ENCODE measurements around the gene TBC1D30.
"Not testable (repeated sequence)": the region's sequence is repeated elsewhere in the genome, so short reads cannot be mapped to it uniquely, and the experiment has no call there.

The TBC1D30 gene

DNA sequence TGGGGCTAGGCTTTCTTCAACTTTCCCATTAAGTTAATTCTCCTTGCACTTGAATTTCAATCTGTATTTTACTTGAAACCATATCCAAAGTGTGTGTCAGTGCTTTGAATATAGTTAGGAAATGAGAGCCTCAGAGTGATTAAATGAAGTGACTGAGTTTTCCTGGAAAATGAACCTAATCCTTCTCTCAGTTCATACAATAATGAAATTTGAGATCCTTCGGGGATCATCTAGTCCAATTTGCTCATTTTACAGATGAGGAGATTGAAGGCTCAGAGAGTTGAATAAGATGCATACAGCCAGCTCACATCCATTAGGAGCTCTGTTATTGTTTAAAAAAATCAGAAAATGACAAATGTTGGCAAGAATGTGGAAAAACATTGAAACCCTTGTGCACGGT, 18.3 kb upstream of the TBC1D30 start:
- no peak for DNase-seq (ENCODE audit: low read depth)

DNA sequence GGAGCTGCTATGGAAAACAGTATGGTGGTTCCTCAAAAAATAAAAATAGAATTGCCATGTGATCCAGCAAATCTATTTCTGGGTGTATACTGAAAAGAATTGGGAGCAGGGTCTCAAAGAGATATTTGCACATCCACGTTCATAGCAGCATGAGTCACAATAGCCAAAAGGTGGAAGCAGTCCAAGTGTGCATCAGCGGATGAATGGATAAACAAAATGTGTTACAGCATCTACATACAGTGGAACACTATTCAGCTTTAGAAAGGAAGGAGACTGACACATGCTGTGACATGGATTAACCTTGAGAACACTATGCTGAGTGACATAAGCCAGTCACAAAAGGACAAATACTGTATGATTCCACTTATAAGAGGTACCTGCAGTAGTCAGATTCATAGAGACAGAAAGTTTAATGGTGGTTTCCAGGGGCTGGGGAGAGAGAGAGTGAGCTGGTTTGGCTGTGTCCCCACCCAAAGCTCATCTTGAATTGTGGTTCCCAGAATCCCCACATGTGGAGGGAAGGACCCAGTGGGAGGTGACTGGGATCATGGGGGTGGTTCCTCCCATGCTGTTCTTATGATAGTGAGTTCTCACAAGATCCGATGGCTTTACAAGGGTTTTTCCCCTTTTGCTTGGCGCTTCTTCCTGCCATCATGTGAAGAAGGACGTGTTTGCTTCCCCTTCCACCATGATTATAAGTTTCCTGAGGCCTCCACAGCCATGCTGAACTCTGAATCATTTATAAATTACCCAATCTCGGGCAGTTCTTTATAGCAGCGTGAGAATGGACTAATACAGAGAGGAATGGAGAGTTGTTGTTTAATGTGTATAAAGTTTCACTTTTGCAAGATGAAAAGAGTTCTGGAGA, 17.6 kb upstream of the TBC1D30 start:
- no peak for DNase-seq (ENCODE audit: low read depth)

DNA sequence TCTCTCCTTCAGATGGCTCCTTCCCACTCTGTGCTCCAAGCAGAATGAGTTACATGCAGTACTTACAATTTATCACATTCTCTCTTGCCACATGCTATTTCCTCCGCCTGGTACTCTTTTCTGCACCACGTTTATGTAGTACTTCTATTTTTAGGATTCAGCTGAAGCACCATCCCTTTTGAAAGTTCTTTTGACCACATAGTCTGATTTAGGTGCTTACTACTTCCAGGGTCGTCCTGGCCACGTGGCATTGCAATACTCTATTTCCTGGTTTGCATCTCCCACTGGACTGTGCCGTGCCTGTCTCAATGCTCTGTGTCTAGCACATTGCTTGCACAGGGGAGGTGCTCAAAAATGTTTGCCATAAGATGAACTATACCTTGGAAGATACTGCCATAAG, 16.3 kb upstream of the TBC1D30 start:
- DNase-seq (ENCODE audit: low read depth) = no peak

DNA sequence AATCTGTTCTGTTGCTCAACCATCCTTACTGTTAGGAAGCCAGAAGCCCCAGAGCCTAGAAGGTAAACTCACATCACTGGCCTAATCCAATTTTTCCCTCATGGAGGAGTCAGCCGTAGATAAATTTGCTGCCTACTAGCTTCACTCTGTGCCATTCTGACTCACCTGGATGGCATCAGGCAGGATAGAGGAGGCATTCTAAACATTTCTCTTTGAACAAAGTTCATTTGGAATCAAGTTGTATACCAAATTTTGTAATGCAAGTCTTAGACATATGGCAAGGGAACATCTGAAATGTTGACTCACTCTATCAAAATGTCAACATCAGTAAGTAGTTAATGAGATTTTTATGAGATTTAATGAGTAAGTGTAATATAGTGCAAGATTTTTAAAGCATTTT, 13.6 kb upstream of the TBC1D30 start:
- DNase-seq (ENCODE audit: low read depth) = no peak

DNA sequence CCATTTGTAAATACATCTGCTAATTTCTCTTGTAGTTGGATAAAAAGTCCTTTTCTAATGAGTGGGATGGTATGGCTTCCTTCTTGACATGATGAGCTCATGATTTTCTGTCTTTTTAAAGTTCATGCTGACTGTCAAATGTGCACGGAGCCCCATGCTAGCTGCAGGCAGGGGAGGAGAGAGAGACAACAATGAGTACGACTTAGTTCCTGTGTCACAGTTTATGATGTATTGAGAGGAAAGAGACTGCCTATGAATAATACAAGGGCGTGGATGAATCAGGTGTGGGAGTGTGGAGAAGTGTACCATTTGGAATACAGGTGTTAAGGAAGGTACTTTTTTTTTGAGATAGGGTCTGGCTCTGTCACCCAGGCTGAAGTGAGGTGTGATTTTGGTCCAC, 10.7 kb upstream of the TBC1D30 start:
- no peak for DNase-seq (ENCODE audit: low read depth)

DNA sequence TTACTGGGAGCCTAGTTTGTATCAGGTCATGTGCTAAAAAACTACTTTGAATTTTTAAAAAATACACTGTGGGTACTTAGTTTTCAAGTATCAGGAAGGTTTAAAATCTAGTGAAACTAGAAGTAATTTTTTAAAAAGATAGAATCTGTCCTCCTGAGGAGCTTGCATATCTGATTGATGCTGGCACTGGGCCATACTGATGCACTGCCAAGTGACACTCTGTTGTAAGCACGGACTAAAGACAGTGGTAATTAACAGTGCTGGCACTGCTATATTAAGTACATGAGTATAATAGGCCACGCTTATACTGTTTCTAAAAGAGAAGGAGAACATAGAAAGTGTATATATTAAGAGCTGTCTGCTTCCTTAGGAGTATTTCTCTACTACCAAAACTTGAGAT, 10.0 kb upstream of the TBC1D30 start:
- no peak for DNase-seq (ENCODE audit: low read depth)

DNA sequence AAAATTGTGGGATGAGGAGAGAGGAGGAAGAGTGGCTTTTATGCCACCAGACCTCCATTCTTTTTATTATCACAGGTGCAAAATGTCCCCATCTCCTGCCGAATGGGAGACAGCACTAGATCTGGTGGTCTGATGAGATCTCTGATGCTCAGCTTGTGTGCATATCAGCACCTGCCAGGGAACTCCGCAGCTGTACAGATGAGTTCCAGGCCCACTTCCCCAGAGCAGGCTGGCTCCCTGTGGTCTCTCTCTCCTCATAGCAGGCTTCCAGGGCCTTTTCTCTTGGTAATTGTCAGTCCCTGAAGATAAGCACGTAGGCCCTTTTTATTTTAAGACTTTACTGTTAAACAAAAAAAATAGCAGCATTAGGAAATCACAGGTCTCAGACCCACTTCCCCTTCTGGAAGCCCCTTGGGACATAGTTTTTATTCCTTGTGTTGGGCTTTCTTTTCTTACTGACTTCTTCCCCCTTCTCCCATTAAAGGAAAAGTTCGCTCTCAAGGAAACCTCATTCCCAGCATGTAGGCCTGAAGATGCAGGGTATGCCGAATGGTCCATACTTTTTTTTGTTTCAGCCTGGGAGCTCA, 4.5 kb upstream of the TBC1D30 start:
- DNase-seq (ENCODE audit: low read depth) = no peak

DNA sequence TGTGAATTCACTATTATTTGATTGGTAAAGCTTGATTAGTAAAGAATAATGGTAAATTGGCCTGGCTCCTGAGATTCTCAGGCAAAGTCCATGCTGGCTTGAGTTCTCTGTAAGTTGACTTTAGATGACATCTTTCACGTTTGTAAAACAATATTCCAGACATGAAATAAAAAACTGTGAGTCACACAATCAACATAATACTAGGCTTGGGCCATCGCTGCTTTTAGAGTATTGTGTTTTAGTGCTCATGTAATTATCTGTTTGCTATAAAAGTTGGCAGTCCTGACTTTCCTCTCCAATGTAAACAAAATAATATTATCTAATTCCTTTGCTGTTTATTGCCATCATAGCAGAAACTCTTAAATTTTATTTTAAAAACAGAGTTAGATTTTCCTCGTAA, 3.9 kb upstream of the TBC1D30 start:
- DNase-seq (ENCODE audit: low read depth) = no peak

DNA sequence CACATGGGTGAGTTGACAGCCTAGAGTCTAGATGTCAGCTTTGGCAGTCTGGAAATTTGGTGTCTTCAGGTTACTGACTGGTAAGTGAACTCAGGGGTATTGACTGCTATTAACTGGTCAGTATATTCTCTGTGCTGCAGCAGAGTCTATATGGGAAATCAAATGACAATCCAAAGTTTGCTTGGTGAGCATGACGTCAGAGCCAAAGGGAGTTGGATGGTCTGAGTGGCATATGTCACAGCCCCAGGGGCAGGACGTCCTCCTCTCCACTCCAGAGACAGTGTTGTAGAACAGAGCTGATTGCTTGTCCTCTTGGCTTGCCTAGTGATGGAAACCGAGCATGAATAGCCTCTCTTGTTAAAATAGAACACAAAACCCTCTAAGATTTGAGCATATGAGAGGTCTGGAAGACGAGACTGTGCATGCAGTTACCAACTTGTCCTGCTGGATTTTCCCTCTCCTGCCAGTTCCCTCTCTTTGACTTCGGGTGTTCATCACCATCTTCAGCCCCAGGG, 3.3 kb upstream of the TBC1D30 start:
- no peak for DNase-seq (ENCODE audit: low read depth)

DNA sequence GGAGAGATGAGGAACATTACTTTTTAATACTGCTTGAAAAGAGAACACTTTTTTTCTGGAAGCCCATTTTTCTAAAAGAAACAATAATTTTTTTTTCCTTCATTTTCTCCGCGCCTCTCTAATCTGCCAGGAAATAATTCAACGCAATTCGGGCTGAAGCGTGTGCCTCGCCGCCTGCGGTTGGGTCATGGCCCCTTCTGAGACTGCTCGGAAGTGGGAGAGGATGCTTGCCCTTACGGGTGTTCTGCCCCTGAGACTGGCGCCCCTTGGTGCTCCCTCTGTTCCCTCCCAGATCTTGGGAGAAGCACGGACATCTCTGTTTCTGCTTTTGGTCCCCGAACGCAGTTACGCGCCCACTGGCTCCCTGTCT, 332 bp upstream of the TBC1D30 start:
- no peak for DNase-seq (ENCODE audit: low read depth)

DNA sequence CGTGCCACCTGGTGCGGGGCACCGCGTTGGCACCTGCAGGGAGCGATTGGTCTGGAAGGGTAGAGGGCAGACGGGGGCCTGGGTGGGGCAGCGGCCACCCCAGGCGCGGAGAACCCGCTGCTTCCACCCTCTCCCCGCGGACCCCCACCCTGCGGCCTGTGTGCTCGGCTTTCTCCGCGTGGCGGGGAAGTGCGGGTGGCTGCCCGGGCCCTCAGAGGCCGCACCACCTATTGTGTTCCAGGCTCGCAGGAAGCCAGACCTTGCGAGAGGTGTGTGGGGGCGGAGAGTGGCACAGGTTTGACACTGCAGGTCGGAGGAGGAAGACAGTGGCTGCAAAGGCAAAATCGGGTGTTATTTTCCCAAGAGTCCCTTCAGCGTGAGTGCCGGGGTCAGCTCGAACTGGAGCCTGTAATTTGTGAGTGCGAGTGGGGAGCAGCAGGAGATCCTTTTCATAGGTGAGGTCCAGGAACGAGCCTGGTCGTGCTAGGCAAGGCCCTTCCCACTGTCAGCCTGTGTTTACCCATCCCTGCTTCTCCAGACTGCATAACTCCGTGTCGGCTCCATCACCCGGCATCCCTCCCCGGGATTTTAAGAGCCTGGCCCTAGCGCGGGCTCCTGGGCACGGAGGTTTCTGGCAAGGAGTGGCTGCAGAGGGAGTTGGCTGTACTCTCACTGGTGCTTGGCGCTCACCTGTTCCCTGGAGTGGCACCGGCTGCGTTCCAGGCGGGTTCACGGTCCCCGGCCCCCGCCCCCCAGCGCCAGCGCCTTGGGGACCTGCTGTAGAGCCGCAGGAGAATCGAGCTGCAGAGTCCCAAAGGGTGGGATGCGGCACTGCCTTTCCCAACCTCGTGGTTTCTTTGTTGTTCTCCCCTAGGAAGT, 935 bp downstream of the TBC1D30 start:
- no peak for DNase-seq (ENCODE audit: low read depth)

DNA sequence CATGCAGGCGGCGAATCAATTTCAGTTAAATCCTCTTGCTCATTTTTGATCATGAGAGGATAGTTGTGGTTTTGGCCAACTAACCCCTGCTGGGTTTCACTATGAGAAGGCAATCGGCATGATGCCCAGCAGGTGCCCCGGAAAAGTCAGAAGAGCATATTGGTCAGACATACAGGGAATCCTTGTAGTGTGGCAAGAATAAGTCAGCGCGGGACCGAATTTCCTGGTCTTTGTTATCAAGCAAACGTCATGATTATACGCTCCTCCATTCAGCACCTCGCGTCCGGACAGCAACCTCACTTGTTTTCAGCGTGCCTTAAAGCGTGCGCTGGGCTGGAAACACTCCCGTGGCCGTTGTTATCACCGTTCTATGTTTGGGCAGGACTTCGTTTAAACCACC, 1.8 kb downstream of the TBC1D30 start:
- DNase-seq (ENCODE audit: low read depth) = no peak

DNA sequence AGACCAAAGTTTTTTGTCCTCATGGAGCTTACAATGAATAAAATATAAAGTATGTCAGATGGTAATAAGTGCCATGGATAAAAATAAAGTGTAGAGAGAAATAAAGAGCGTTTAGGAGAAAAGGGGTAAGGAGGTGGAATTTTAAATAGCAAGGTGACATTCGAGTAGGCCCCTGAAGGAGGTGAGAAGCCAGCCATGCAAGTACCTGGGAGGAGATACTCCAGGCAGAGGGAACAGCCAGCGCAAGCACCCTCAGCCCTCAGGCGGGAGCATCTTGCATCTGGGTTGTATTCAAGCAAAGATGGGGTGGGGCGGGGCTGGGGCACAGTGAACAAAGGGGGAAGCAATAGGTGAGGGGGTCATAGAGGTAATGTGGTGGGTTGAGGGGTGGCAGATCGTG, 4.3 kb downstream of the TBC1D30 start:
- no peak for DNase-seq (ENCODE audit: low read depth)

DNA sequence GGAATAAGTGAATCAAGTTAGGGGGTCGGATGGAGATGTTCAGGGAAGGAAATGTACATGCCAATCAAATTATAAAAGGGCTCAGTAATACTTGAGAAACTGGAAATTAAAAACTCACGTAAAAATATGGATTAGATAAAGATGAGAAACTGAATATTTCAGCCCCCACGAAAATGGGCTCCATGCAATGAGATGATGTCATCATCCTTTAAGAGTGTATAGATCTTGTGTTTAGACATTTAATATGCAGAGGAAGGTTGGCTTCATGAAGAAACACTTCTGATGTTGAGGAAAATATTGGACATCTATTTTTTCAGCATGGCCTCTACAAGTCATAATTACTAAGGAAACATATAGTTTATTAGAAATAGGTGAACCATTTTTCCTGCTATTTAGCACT, 9.5 kb downstream of the TBC1D30 start:
- DNase-seq (ENCODE audit: low read depth) = no peak

DNA sequence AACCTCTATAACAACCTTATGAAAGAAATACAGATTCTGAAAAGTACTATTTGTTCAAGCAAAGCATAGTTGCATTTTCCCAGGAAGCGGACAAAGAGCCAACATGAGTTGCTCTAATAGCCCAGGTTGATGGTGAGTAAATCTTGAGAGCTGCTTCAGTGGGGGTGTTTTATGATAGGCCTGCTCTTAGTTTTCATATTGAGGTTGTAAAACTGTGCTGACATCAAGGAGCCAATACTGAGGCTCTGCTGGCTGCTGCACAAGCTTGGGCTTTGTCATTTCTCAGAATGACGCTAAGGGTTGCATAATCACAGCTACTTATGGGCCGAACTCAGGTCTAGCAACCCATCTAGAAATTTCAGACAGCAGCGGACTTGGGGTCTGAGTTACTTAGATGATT, 11.5 kb downstream of the TBC1D30 start:
- no peak for DNase-seq (ENCODE audit: low read depth)

DNA sequence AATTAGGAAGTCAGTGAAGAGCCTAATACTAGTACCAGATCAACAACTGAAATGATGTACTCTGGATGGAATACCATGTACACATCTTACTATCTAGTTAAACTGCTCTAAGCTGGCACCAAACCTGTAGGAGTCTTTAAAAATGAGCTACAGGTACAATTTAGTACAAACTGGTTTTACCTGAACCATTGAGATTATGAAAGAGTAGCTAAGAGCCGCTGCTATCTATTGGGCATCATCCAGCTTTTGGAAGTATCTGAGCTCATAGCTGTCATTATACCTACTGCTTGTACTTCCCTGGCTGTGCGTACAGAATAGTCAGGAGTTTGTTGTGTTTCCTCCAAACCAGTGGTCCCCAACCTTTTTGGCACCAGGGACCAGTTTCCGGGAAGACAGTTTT, 12.4 kb downstream of the TBC1D30 start:
- DNase-seq (ENCODE audit: low read depth) = no peak

DNA sequence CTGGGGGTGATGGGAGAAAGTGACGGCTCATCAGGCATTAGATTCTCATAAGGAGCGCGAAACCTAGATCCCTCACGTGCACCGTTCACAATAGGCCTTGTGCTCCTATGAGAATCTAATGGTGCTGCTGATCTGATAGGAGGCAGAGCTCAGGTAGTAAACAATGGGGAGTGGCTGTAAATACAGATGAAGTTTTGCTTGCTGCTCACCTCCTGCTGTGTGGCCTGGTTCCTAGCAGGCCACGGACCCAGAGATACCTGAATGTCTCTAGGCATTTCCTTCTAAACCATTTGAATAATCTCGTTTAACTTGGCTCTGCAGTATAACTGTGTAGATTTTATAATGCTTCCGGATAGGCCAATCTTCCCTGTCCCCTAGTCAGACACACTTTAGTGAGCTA, 13.0 kb downstream of the TBC1D30 start:
- no peak for DNase-seq (ENCODE audit: low read depth)

DNA sequence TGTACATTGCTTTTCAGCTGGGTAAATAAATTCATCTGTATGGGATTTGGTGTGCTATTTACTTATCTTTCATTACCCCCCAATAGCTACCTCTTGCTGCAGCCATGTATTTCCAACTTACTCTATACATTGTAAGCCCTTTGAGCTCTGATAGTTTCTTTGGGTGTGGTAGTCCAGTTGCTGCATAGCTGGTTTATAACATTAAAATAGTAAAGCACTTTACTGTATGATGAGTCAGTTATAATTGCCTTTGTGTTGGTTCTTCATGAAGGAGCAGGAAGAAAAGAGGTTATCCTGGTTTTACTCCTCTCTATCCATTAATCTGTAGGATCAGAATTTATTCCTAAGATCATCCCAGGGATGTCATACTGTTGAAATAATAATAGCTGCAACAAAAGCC, 15.7 kb downstream of the TBC1D30 start:
- no peak for DNase-seq (ENCODE audit: low read depth)

DNA sequence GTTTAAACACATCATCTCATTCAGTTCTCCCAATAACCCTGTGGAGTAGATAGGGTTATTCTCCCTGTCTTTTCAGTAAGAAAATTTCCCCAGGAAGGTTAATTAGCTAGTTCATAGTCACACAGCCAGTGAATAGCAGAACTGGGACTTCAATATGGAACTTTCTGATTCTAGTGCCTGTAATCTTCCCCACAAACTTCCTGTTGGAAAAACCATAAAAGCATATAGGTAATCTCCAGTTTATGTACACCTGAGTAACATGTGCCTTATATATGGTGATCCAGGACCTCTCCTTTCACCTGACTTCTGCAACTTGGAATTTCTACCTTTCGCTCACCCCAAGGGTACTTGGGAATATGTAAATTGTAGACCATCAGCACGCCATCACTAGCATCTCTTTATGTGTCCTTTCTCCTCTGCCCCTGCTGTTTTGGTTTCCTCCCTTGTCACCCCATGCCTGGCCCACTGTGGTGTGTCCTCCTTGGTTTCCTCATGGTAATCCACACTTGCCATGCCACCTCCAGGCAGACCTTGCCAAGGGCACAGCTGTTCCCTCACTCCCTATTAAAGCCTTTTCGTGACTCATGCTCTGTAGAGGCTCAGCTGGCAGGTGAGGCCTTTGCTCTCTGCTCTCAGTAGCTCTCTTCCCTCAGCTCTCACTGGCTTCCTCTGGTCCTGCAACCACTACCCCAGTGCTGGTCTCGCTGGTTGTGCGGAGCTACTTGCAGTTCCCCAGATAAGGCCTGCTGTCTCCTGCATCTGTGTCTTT, 16.7 kb downstream of the TBC1D30 start:
- no peak for DNase-seq (ENCODE audit: low read depth)

DNA sequence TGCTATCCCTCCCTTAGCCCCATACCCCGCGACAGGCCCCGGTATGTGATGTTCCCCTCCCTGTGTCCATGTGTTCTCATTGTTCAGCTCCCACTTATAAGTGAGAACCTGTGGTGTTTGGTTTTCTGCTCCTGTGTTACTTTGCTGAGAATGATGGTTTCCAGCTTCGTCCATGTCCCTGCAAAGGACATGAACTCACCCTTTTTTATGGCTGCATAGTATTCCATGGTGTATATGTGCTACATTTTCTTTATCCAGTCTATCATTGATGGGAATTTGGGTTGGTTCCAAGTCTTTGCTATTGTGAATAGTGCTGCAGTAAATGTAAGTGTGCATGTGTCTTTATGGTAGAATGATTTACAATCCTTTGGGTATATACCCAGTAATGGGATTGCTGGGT, 24.0 kb downstream of the TBC1D30 start:
- not testable (repeated sequence) for DNase-seq (ENCODE audit: low read depth)

DNA sequence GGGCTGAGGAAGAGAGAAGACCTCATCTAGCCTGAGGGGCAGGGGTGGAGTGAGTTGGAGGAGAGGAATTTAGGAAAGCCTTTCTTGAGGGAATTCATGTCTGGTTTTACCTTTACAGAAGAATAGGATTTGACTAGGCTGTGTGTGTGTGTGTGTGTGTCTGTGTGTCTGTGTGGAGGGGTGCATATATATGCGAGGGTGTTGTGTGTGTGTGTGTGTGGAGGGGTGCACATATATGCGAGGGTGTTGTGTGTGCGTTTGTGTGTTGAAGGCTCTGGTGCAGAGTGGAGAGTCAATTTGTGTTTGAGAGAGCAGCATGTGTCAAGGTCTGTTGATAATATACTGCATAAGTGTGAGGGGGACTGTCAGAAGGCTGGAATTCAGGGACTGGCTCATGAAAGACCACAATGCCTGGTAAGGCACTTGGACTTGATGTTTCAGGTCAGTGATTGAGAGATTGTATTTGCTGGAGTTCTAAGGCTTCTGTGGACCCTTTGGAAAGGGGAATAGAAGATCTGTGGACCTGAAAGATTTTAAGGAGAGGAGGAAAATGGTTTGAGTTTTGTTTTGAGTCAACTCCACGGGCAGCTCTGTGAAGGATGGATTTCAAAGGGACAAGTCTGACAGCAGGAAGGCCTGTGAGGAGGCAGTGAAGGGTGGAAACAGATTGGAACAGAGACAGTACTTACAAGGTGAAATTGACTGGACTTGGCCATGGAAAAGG, 34.6 kb downstream of the TBC1D30 start:
- no peak for DNase-seq (ENCODE audit: low read depth)

Measured in GM04504 (cell line).